Inflammatory macrophage (primary cell): ENCODE data around the gene FASN.

ENCODE experiments used
- DNase-seq, 2 donors: peaks; one replicate each; pipeline ENCODE4 v3.0.0-alpha.2; 2020 to 2022

Gene FASN

GRCh38 chr17:82038796-82039409 lies 59.1 kb downstream of the FASN start:
- DNase-seq: peak; percentile 67 to 81

GRCh38 chr17:82037889-82038195 lies 60.2 kb downstream of the FASN start:
- DNase-seq: no peak

- peak; percentile 96 for DNase-seq
These were observed 60.7 kb downstream of the FASN start, which contains the start of gene DCXR for GRCh38 chr17:82037092-82037888. Gene DCXR, minus strand, starts transcription at chr17:82037697. Its CDS starts 15 bp downstream, at chr17:82037682.

- no peak for DNase-seq
These were observed 61.4 kb downstream of the FASN start for GRCh38 chr17:82036634-82037091.

- DNase-seq: no peak
These were observed 61.9 kb downstream of the FASN start for GRCh38 chr17:82035956-82036633.

- DNase-seq: no peak
These were observed 62.5 kb downstream of the FASN start for GRCh38 chr17:82035488-82035887.

GRCh38 chr17:82034371-82035011 lies 63.5 kb downstream of the FASN start:
- no peak for DNase-seq

GRCh38 chr17:82033359-82034085 lies 64.5 kb downstream of the FASN start:
- no peak for DNase-seq

- DNase-seq: no peak
These were observed 66.0 kb downstream of the FASN start for GRCh38 chr17:82031885-82032627.

- DNase-seq: peak in 1 of 2 donors; percentile 25
These were observed 66.6 kb downstream of the FASN start, which contains the start of gene RAC3 for GRCh38 chr17:82031303-82031884. Gene RAC3, plus strand, starts transcription at chr17:82031678. Its CDS starts 84 bp downstream, at chr17:82031762.

GRCh38 chr17:82030470-82031302 lies 67.3 kb downstream of the FASN start:
- peak; percentile 76 to 87 for DNase-seq

- DNase-seq: no peak
These were observed 68.0 kb downstream of the FASN start for GRCh38 chr17:82029990-82030469.

- DNase-seq: no peak
These were observed 68.6 kb downstream of the FASN start for GRCh38 chr17:82029391-82029790.

GRCh38 chr17:82028966-82029365 lies 69.1 kb downstream of the FASN start:
- no peak for DNase-seq
